Sigmoid colon (tissue), 7 donors: ENCODE measurements around the gene MAP4K1. TPM values are rescaled to one million over a fixed set of nuclear protein-coding genes. Genes with fewer than 3 reads are reported as not detected.

Source experiments
- DNase-seq: peaks from one replicate; pipeline ENCODE4 v3.0.0-alpha.2; 2019
- H3K27ac ChIP-seq, 4 donors: fragments of 200-600 bp; sonication (generic); one replicate each; pipeline ENCODE4 v1.5.1; 2016 to 2019; ENCODE audit warnings: mild to moderate bottlenecking in 1 of 4
- H3K27me3 ChIP-seq, 3 donors: fragments of 200-600 bp; sonication (generic); one replicate each; pipeline ENCODE4 v1.5.1; 2019; ENCODE audit warnings: mild to moderate bottlenecking in 1 of 3
- H3K36me3 ChIP-seq, 4 donors: fragments of 200-600 bp; sonication (generic); one replicate each; pipeline ENCODE4 v1.5.1; 2016 to 2019
- H3K4me1 ChIP-seq, 4 donors: fragments of 200-600 bp; sonication (generic); one replicate each; pipeline ENCODE4 v1.5.1; 2017 to 2019
- H3K4me3 ChIP-seq, 4 donors: fragments of 200-600 bp; sonication (generic); one replicate each; pipeline ENCODE4 v1.5.1; 2017 to 2019; ENCODE audit warnings: mild to moderate bottlenecking in 2 of 4, moderate library complexity in 1 of 4
- H3K9me3 ChIP-seq, 4 donors: fragments of 200-600 bp in 3 of 4; sonication (generic) in 3 of 4; one replicate each; pipeline versions ENCODE4 v1.5.1 to v1.6.1; 2013 to 2019
- CTCF ChIP-seq, 4 experiments: fragments of 450-650 bp in 3 of 4; fragments of 200-600 bp in 1 of 4; IDR thresholded peaks; one replicate each; pipeline ENCODE4 v1.5.1; 2016 to 2019; ENCODE audit warnings: antibody characterized with exemption in 4 of 4, mild to moderate bottlenecking in 3 of 4, moderate library complexity in 2 of 4
- EP300 ChIP-seq, 4 donors: sonication (generic); formaldehyde crosslinking; IDR thresholded peaks; one replicate each; pipeline ENCODE4 v1.6.1; 2017; ENCODE audit warnings: antibody characterized with exemption in 4 of 4
- POLR2A ChIP-seq, 2 donors: fragments of 450-650 bp; IDR thresholded peaks; one replicate each; pipeline ENCODE4 v1.6.1; 2016; ENCODE audit warnings: antibody characterized with exemption in 2 of 2, mild to moderate bottlenecking in 2 of 2, moderate library complexity in 2 of 2
- POLR2AphosphoS5 ChIP-seq, 4 donors: sonication (generic); formaldehyde crosslinking; IDR thresholded peaks; one replicate each; pipeline ENCODE4 v1.6.1; 2017; ENCODE audit warnings: antibody characterized with exemption in 4 of 4
- WGBS, 2 donors: extraction: QIAGEN DNeasy Blood & Tissue Kit; methylation state at CpG; one replicate each; pipeline ENCODE4 v1.1.7; 2013; 5-methylcytosine and 5-hydroxymethylcytosine counted together
- intact Hi-C: fragments of 100-400 bp; cut with DNase I; formaldehyde crosslinking; loops from one replicate; pipeline ENCODE4 v1.15.1; 2023
- polyA plus RNA-seq, 3 donors: library from polyadenylated mRNA; stranded (reverse); fragments of 200-250 nt; gene quantifications; one replicate each; pipeline ENCODE4 v1.2.3, GENCODE V29; 2013
- total RNA-seq, 4 donors: library from RNA; depleted of rRNA; stranded (reverse); fragments of >200 nt; gene quantifications; one replicate each; pipeline ENCODE4 v1.1.0, GENCODE V29; 2016
- donor health status: healthy with polysubstance abuse.
- donor health status: Bipolar disorder and iron deficiency.
- donor health status: healthy.

Gene MAP4K1
- total and polyA plus RNA-seq, 7 donors: 1.2 to 29.7 (median 1.6) TPM

- Histone ChIP-seq H3K4me3 (no peak overlapping the region), H3K27ac (peak overlapping the region; percentile 96 to 100 (median 98)), H3K4me1 (peaks cover 0 to 98% (median 96%) of the 10 kb centered on the region in 4 donors), H3K36me3 (no peaks in the 10 kb centered on the region), H3K9me3 (no peaks in the 10 kb centered on the region), H3K27me3 (no peaks in the 10 kb centered on the region)
- TF ChIP-seq EP300 (IDR thresholded peaks at IDR 0.05) (peak in 1 of 4 donors; percentile 19), CTCF (IDR thresholded peaks at IDR 0.05) (no peak), POLR2AphosphoS5 (IDR thresholded peaks at IDR 0.05) (peak in 3 of 4 donors; percentile 28 to 56 (median 48)), POLR2A (IDR thresholded peaks at IDR 0.05) (no peak)
- intact Hi-C loops: loop anchor here (5.0 to 10.0 kb wide), 2 partner anchors 58 to 750 kb away; partner anchors contain the start of gene ZFP36
- WGBS, 2 donors: 11 to 43% methylated on average over 6 of the region's 6 CpGs
- no peak for DNase-seq
Observed at GRCh38 chr19:38654628-38655055, 36.9 kb upstream of the MAP4K1 start.

GRCh38 chr19:38653028-38653571 is 35.3 kb upstream of the MAP4K1 start:
- H3K4me1 ChIP-seq: peaks cover 0 to 93% (median 84%) of the 10 kb centered on the region in 4 donors
- TF ChIP-seq POLR2AphosphoS5 (IDR thresholded peaks at IDR 0.05): peak in 3 of 4 donors; percentile 26 to 57 (median 33)
- peak in 1 of 4 experiments; percentile 11 for TF ChIP-seq CTCF (IDR thresholded peaks at IDR 0.05)
- no peak for TF ChIP-seq POLR2A (IDR thresholded peaks at IDR 0.05)
- H3K27ac ChIP-seq: peak overlapping the region; percentile 96 to 100 (median 98)
- no peaks in the 10 kb centered on the region for H3K27me3 ChIP-seq
- no peaks in the 10 kb centered on the region for H3K36me3 ChIP-seq
- peak overlapping the region in 1 of 4 donors; percentile 14 for H3K4me3 ChIP-seq
- intact Hi-C loops: loop anchor here (5.0 to 10.0 kb wide), 2 partner anchors 59 to 752 kb away; partner anchors contain the start of gene ZFP36
- 14 to 48% methylated on average over 7 of the region's 7 CpGs for WGBS, 2 donors
- DNase-seq: peak; percentile 83
- no peaks in the 10 kb centered on the region for H3K9me3 ChIP-seq

- no peaks in the 10 kb centered on the region for H3K9me3 ChIP-seq
- H3K4me1 ChIP-seq: peaks cover 0 to 76% (median 69%) of the 10 kb centered on the region in 4 donors
- no peaks in the 10 kb centered on the region for H3K36me3 ChIP-seq
- TF ChIP-seq CTCF (IDR thresholded peaks at IDR 0.05) (no peak), EP300 (IDR thresholded peaks at IDR 0.05) (peak in 1 of 4 donors; percentile 5), POLR2A (IDR thresholded peaks at IDR 0.05) (no peak), POLR2AphosphoS5 (IDR thresholded peaks at IDR 0.05) (peak; percentile 39 to 74 (median 58))
- H3K27me3 ChIP-seq: no peaks in the 10 kb centered on the region
- intact Hi-C loops: loop anchor here (5.0 to 10.0 kb wide), 2 partner anchors 61 to 754 kb away; partner anchors contain the start of gene ZFP36
- DNase-seq: peak; percentile 81
- peak overlapping the region in 3 of 4 donors; percentile 95 to 100 (median 95) for H3K4me3 ChIP-seq
- H3K27ac ChIP-seq: peak overlapping the region; percentile 96 to 100 (median 98)
- WGBS, 2 donors: 42 to 67% methylated on average over 12 of the region's 12 CpGs
Observed at GRCh38 chr19:38650911-38651584, 33.3 kb upstream of the MAP4K1 start.

GRCh38 chr19:38650172-38650775 is 32.5 kb upstream of the MAP4K1 start:
- Histone ChIP-seq H3K4me3 (peak overlapping the region; percentile 95 to 100 (median 98)), H3K36me3 (no peaks in the 10 kb centered on the region), H3K27me3 (no peaks in the 10 kb centered on the region), H3K9me3 (no peaks in the 10 kb centered on the region), H3K27ac (peak overlapping the region; percentile 96 to 100 (median 98)), H3K4me1 (peaks cover 0 to 68% (median 61%) of the 10 kb centered on the region in 4 donors)
- WGBS, 2 donors: 6 to 36% methylated on average over 8 of the region's 8 CpGs
- no peak for TF ChIP-seq POLR2AphosphoS5 (IDR thresholded peaks at IDR 0.05)
- TF ChIP-seq EP300 (IDR thresholded peaks at IDR 0.05): no peak
- no peak for TF ChIP-seq POLR2A (IDR thresholded peaks at IDR 0.05)
- TF ChIP-seq CTCF (IDR thresholded peaks at IDR 0.05): no peak
- intact Hi-C loops: loop anchor here (5.0 to 10.0 kb wide), 2 partner anchors 62 to 755 kb away; partner anchors contain the start of gene ZFP36
- DNase-seq: no peak
